ENCODE results near the gene FBXL17.

Gene FBXL17

GRCh38 chr5:107937651-107938355, 444.1 kb downstream of the FBXL17 start:
- Mint-ChIP-seq H3K27ac (no peak overlapping the region), H3K36me3 (ENCODE audit: low read depth) (no peaks in the 10 kb centered on the region), H3K27me3 (ENCODE audit: low read depth) (no peaks in the 10 kb centered on the region), H3K9me3 (no peaks in the 10 kb centered on the region), H3K4me1 (ENCODE audit: low read depth) (no peaks in the 10 kb centered on the region), H3K4me3 (no peak overlapping the region)

GRCh38 chr5:107937204-107937603, 444.7 kb downstream of the FBXL17 start:
- no peak overlapping the region for H3K27ac Mint-ChIP-seq
- no peak overlapping the region for H3K4me3 Mint-ChIP-seq

GRCh38 chr5:107936515-107936914, 445.4 kb downstream of the FBXL17 start:
- Mint-ChIP-seq H3K36me3 (ENCODE audit: low read depth) (no peaks in the 10 kb centered on the region), H3K27me3 (ENCODE audit: low read depth) (no peaks in the 10 kb centered on the region), H3K9me3 (no peaks in the 10 kb centered on the region), H3K4me3 (no peak overlapping the region), H3K4me1 (ENCODE audit: low read depth) (no peaks in the 10 kb centered on the region), H3K27ac (no peak overlapping the region)

More at GRCh38 chr5:107937204-107937603, 444.7 kb downstream of the FBXL17 start:
- Mint-ChIP-seq H3K4me1 (ENCODE audit: low read depth) (no peaks in the 10 kb centered on the region), H3K36me3 (ENCODE audit: low read depth) (no peaks in the 10 kb centered on the region), H3K9me3 (no peaks in the 10 kb centered on the region), H3K27me3 (ENCODE audit: low read depth) (no peaks in the 10 kb centered on the region)

- H3K9me3 Mint-ChIP-seq: no peaks in the 10 kb centered on the region
- H3K4me1 Mint-ChIP-seq (ENCODE audit: low read depth): no peaks in the 10 kb centered on the region
- H3K4me3 Mint-ChIP-seq: no peak overlapping the region
- H3K27me3 Mint-ChIP-seq (ENCODE audit: low read depth): no peaks in the 10 kb centered on the region
- no peaks in the 10 kb centered on the region for H3K36me3 Mint-ChIP-seq (ENCODE audit: low read depth)
- H3K27ac Mint-ChIP-seq: no peak overlapping the region
Observed at GRCh38 chr5:107935645-107936044, 446.3 kb downstream of the FBXL17 start.

GRCh38 chr5:107933326-107933725, 448.6 kb downstream of the FBXL17 start:
- Mint-ChIP-seq H3K4me3 (no peak overlapping the region), H3K27ac (no peak overlapping the region), H3K27me3 (ENCODE audit: low read depth) (no peaks in the 10 kb centered on the region), H3K9me3 (no peaks in the 10 kb centered on the region), H3K4me1 (ENCODE audit: low read depth) (peaks cover 4% of the 10 kb centered on the region), H3K36me3 (ENCODE audit: low read depth) (peaks cover 2% of the 10 kb centered on the region)

- Mint-ChIP-seq H3K4me1 (ENCODE audit: low read depth) (peaks cover 4% of the 10 kb centered on the region), H3K27me3 (ENCODE audit: low read depth) (no peaks in the 10 kb centered on the region), H3K36me3 (ENCODE audit: low read depth) (peaks cover 2% of the 10 kb centered on the region), H3K4me3 (no peak overlapping the region), H3K9me3 (no peaks in the 10 kb centered on the region), H3K27ac (no peak overlapping the region)
Observed at GRCh38 chr5:107930891-107931290, 451.0 kb downstream of the FBXL17 start.

- H3K4me3 Mint-ChIP-seq: no peak overlapping the region
Observed at GRCh38 chr5:107930092-107930491, 451.8 kb downstream of the FBXL17 start.

GRCh38 chr5:107929080-107929479, 452.8 kb downstream of the FBXL17 start:
- H3K9me3 Mint-ChIP-seq: no peaks in the 10 kb centered on the region
- H3K4me3 Mint-ChIP-seq: no peak overlapping the region
- H3K27me3 Mint-ChIP-seq (ENCODE audit: low read depth): no peaks in the 10 kb centered on the region
- H3K36me3 Mint-ChIP-seq (ENCODE audit: low read depth): peaks cover 2% of the 10 kb centered on the region
- H3K27ac Mint-ChIP-seq: no peak overlapping the region
- H3K4me1 Mint-ChIP-seq (ENCODE audit: low read depth): peaks cover 12% of the 10 kb centered on the region

More at GRCh38 chr5:107930092-107930491, 451.8 kb downstream of the FBXL17 start:
- H3K9me3 Mint-ChIP-seq: no peaks in the 10 kb centered on the region
- peaks cover 12% of the 10 kb centered on the region for H3K4me1 Mint-ChIP-seq (ENCODE audit: low read depth)
- H3K36me3 Mint-ChIP-seq (ENCODE audit: low read depth): peaks cover 2% of the 10 kb centered on the region
- no peaks in the 10 kb centered on the region for H3K27me3 Mint-ChIP-seq (ENCODE audit: low read depth)
- no peak overlapping the region for H3K27ac Mint-ChIP-seq

- Mint-ChIP-seq H3K36me3 (ENCODE audit: low read depth) (peaks cover 2% of the 10 kb centered on the region), H3K9me3 (no peaks in the 10 kb centered on the region), H3K4me1 (ENCODE audit: low read depth) (peaks cover 14% of the 10 kb centered on the region), H3K4me3 (no peak overlapping the region), H3K27me3 (ENCODE audit: low read depth) (no peaks in the 10 kb centered on the region), H3K27ac (no peak overlapping the region)
Observed at GRCh38 chr5:107926121-107926520, 455.8 kb downstream of the FBXL17 start.

- H3K9me3 Mint-ChIP-seq: no peaks in the 10 kb centered on the region
- H3K27ac Mint-ChIP-seq: no peak overlapping the region
- peaks cover 16% of the 10 kb centered on the region for H3K4me1 Mint-ChIP-seq (ENCODE audit: low read depth)
- H3K27me3 Mint-ChIP-seq (ENCODE audit: low read depth): no peaks in the 10 kb centered on the region
- no peak overlapping the region for H3K4me3 Mint-ChIP-seq
- H3K36me3 Mint-ChIP-seq (ENCODE audit: low read depth): peaks cover 1% of the 10 kb centered on the region
Observed at GRCh38 chr5:107925200-107925599, 456.7 kb downstream of the FBXL17 start.

- peaks cover 37% of the 10 kb centered on the region for H3K4me1 Mint-ChIP-seq (ENCODE audit: low read depth)
- H3K4me3 Mint-ChIP-seq: peak overlapping the region; percentile 18
- peaks cover 3% of the 10 kb centered on the region for H3K36me3 Mint-ChIP-seq (ENCODE audit: low read depth)
- no peaks in the 10 kb centered on the region for H3K9me3 Mint-ChIP-seq
- no peaks in the 10 kb centered on the region for H3K27me3 Mint-ChIP-seq (ENCODE audit: low read depth)
- peak overlapping the region; percentile 47 for H3K27ac Mint-ChIP-seq
Observed at GRCh38 chr5:107919969-107920368, 461.9 kb downstream of the FBXL17 start.

GRCh38 chr5:107919361-107919760, 462.5 kb downstream of the FBXL17 start:
- Mint-ChIP-seq H3K36me3 (ENCODE audit: low read depth) (peaks cover 3% of the 10 kb centered on the region), H3K27ac (peak overlapping the region; percentile 47), H3K9me3 (no peaks in the 10 kb centered on the region), H3K27me3 (ENCODE audit: low read depth) (no peaks in the 10 kb centered on the region), H3K4me1 (ENCODE audit: low read depth) (peaks cover 37% of the 10 kb centered on the region), H3K4me3 (peak overlapping the region; percentile 18)

- Mint-ChIP-seq H3K27ac (peak overlapping the region; percentile 12), H3K4me1 (ENCODE audit: low read depth) (peaks cover 40% of the 10 kb centered on the region), H3K4me3 (no peak overlapping the region)
Observed at GRCh38 chr5:107917983-107918382, 463.9 kb downstream of the FBXL17 start.

GRCh38 chr5:107916731-107917725, 464.9 kb downstream of the FBXL17 start:
- Mint-ChIP-seq H3K27ac (peak overlapping the region; percentile 42), H3K4me1 (ENCODE audit: low read depth) (peaks cover 41% of the 10 kb centered on the region)

More at GRCh38 chr5:107917983-107918382, 463.9 kb downstream of the FBXL17 start:
- Mint-ChIP-seq H3K36me3 (ENCODE audit: low read depth) (peaks cover 3% of the 10 kb centered on the region), H3K27me3 (ENCODE audit: low read depth) (no peaks in the 10 kb centered on the region), H3K9me3 (no peaks in the 10 kb centered on the region)

More at GRCh38 chr5:107916731-107917725, 464.9 kb downstream of the FBXL17 start:
- Mint-ChIP-seq H3K27me3 (ENCODE audit: low read depth) (no peaks in the 10 kb centered on the region), H3K4me3 (peak overlapping the region; percentile 43), H3K9me3 (no peaks in the 10 kb centered on the region), H3K36me3 (ENCODE audit: low read depth) (peaks cover 3% of the 10 kb centered on the region)

Data from T-helper 1 cell treated with Interleukin-12 subunit alpha and Interleukin-12 subunit beta and Interleukin-4 antibody, amounts not matched to agents 30 μg/mL and 1 μg/mL, for 36 hours (primary cell).